Liver (tissue), 9 donors: ENCODE results near the gene PRR15L. TPM values are rescaled to one million over a fixed set of nuclear protein-coding genes. Genes with fewer than 3 reads are reported as not detected.
A peak's percentile ranks its signal among the peaks of the same experiment; 100 is the strongest.

Experiments used
- DNase-seq: peaks from one replicate; pipeline ENCODE4 v3.0.0-alpha.2; 2017; ENCODE audit warnings: low spot score
- H3K27ac ChIP-seq, 2 donors: one replicate each; pipeline ENCODE4 v1.7.0; 2013; ENCODE audit warnings: inconsistent platforms in 2 of 2, low read length in 2 of 2, control low read depth in 1 of 2, low read depth in 1 of 2, mild to moderate bottlenecking in 1 of 2
- H3K27me3 ChIP-seq, 4 donors: one replicate each; pipeline versions ENCODE4 v1.6.1 to v1.7.0; 2013; ENCODE audit warnings: low read length in 3 of 4, inconsistent platforms in 1 of 4, mild to moderate bottlenecking in 1 of 4, moderate library complexity in 1 of 4; ENCODE audit not compliant: control insufficient read depth in 4 of 4, insufficient read depth in 4 of 4
- H3K36me3 ChIP-seq, 4 donors: one replicate each; pipeline versions ENCODE4 v1.6.1 to v1.7.0; 2013; ENCODE audit warnings: low read length in 3 of 4, mild to moderate bottlenecking in 3 of 4, low read depth in 1 of 4, moderate library complexity in 1 of 4; ENCODE audit not compliant: control insufficient read depth in 4 of 4, insufficient read depth in 3 of 4
- H3K4me1 ChIP-seq, 4 donors: one replicate each; pipeline versions ENCODE4 v1.6.1 to v1.7.0; 2013; ENCODE audit warnings: low read length in 3 of 4, mild to moderate bottlenecking in 3 of 4, moderate library complexity in 1 of 4; ENCODE audit not compliant: control insufficient read depth in 4 of 4, insufficient read depth in 4 of 4
- H3K4me3 ChIP-seq, 3 donors: one replicate each; pipeline versions ENCODE4 v1.6.1 to v1.7.0; 2013; ENCODE audit warnings: low read length in 3 of 3, control low read depth in 1 of 3, low read depth in 1 of 3, mild to moderate bottlenecking in 1 of 3
- H3K9ac ChIP-seq, 2 donors: one replicate each; pipeline ENCODE4 v1.7.0; 2013; ENCODE audit warnings: low read length in 2 of 2, mild to moderate bottlenecking in 2 of 2, moderate library complexity in 2 of 2, control low read depth in 1 of 2, low read depth in 1 of 2
- H3K9me3 ChIP-seq, 4 donors: one replicate each; pipeline versions ENCODE4 v1.6.1 to v1.7.0; 2013; ENCODE audit warnings: low read length in 3 of 4; ENCODE audit not compliant: control insufficient read depth in 4 of 4
- EGR1 ChIP-seq, 2 donors: IDR thresholded peaks; 2 replicates each; pipeline ENCODE4 v1.6.1; 2016 to 2018; ENCODE audit warnings: antibody characterized with exemption in 2 of 2, low read depth in 2 of 2
- FOXA1 ChIP-seq: IDR thresholded peaks from 2 replicates; pipeline ENCODE4 v1.6.1; 2016; ENCODE audit warnings: antibody characterized with exemption
- FOXA2 ChIP-seq: IDR thresholded peaks from 2 replicates; pipeline ENCODE4 v1.6.1; 2016; ENCODE audit warnings: antibody characterized with exemption
- GABPA ChIP-seq, 2 donors: IDR thresholded peaks in 1 of 2; conservative IDR thresholded peaks in 1 of 2; 2 replicates each; pipeline ENCODE4 v1.6.1; 2016; ENCODE audit warnings: antibody characterized with exemption in 2 of 2, mild to moderate bottlenecking in 1 of 2, moderate library complexity in 1 of 2
- HNF4A ChIP-seq, 2 donors: conservative IDR thresholded peaks; 2 replicates each; pipeline ENCODE4 v1.6.1; 2016; ENCODE audit warnings: antibody characterized with exemption in 2 of 2, mild to moderate bottlenecking in 2 of 2
- HNF4G ChIP-seq: IDR thresholded peaks from 2 replicates; pipeline ENCODE4 v1.6.1; 2016; ENCODE audit warnings: antibody characterized with exemption
- NR2F2 ChIP-seq: IDR thresholded peaks from 2 replicates; pipeline ENCODE4 v1.6.1; 2016; ENCODE audit warnings: antibody characterized with exemption
- RAD21 ChIP-seq, 2 donors: IDR thresholded peaks; 2 replicates each; pipeline ENCODE4 v1.6.1; 2016; ENCODE audit warnings: antibody characterized with exemption in 2 of 2, mild to moderate bottlenecking in 2 of 2
- RXRA ChIP-seq, 2 donors: IDR thresholded peaks; 2 replicates each; pipeline ENCODE4 v1.6.1; 2017 to 2018; ENCODE audit warnings: antibody characterized with exemption in 2 of 2, mild to moderate bottlenecking in 1 of 2
- SP1 ChIP-seq: IDR thresholded peaks from 2 replicates; pipeline ENCODE4 v1.6.1; 2018; ENCODE audit warnings: antibody characterized with exemption, mild to moderate bottlenecking
- YY1 ChIP-seq: IDR thresholded peaks from 2 replicates; pipeline ENCODE4 v1.6.1; 2016; ENCODE audit warnings: antibody characterized with exemption, mild to moderate bottlenecking
- WGBS: extraction: QIAGEN DNeasy Blood & Tissue Kit; methylation state at CpG from one replicate; pipeline ENCODE4 v1.1.7; 2013; 5-methylcytosine and 5-hydroxymethylcytosine counted together
- polyA plus RNA-seq, 2 donors: library from polyadenylated mRNA; stranded (reverse) in 1 of 2; unstranded in 1 of 2; fragments of 200-250 nt in 1 of 2; fragments of >200 nt in 1 of 2; fragmentation: Nextera tagmentation in 1 of 2; extraction: Ambion mirVana in 1 of 2; gene quantifications; one replicate each; pipeline versions ENCODE4 v1.2.1 to v1.2.3, GENCODE V29; 2013 to 2015
- total RNA-seq, 2 donors: library from RNA; depleted of rRNA; stranded (reverse); fragments of >200 nt; gene quantifications; one replicate each; pipeline ENCODE4 v1.2.3, GENCODE V29; 2014
- TF ChIP-seq, protein P1 (sequence below): fragments of 150-350 bp; IDR thresholded peaks from 2 replicates; pipeline ENCODE4 v1.5.1; 2017; ENCODE audit warnings: improper control_type of control experiment, low read depth, low read length; ENCODE audit not compliant: missing input control
- TF ChIP-seq, protein P2 (sequence below): IDR thresholded peaks from 2 replicates; pipeline ENCODE4 v1.6.1; 2016; ENCODE audit warnings: antibody characterized with exemption
- TF ChIP-seq, protein P3 (sequence below): IDR thresholded peaks from 2 replicates; pipeline ENCODE4 v1.6.1; 2016; ENCODE audit warnings: antibody characterized with exemption
- TF ChIP-seq, protein P4 (sequence below): IDR thresholded peaks from 2 replicates; pipeline ENCODE4 v1.6.1; 2016; ENCODE audit warnings: antibody characterized with exemption
- donor health status: healthy.
- donor health status: healthy.
- donor health status: healthy.
- donor health status: healthy.
- donor health status: healthy.

The PRR15L gene
- total and polyA plus RNA-seq, 4 donors, result 0.83 to 11.0 (median 1.9) TPM

DNA sequence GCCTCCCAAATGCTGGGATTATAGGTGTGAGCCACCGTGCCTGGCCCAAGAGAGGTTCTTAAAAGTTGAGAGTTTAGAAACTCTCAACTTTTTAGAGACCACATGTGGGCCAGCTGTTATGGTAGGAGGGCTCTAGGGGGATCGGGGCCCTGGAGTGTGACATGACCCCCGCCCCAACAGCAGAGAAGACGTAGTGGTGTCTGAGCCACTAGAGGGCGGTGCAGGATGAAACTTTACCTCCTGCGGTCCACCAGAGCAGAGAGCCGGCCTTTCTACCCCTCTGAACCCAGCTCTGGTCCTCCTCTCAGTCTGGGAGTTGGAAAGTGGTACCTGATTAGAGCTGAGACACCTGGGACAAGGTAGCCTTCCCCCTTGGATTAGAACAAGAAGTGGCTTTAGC lies 20.6 kb upstream of the PRR15L start:
- Histone ChIP-seq H3K4me1 (peaks cover 0 to 5% (median 1%) of the 10 kb centered on the region in 4 donors), H3K27ac (no peak overlapping the region), H3K36me3 (peaks cover 9 to 86% (median 68%) of the 10 kb centered on the region in 4 donors), H3K4me3 (no peak overlapping the region), H3K9me3 (no peaks in the 10 kb centered on the region), H3K9ac (no peak overlapping the region), H3K27me3 (no peaks in the 10 kb centered on the region)
- 53% methylated on average over 7 of the region's 7 CpGs for WGBS
- peak; percentile 65 to 75 for TF ChIP-seq RAD21 (IDR thresholded peaks at IDR 0.05)
- TF ChIP-seq EGR1 (IDR thresholded peaks at IDR 0.05; ENCODE audit: low read depth in 2 of 2), result no peak
- TF ChIP-seq GABPA (IDR thresholded peaks at IDR 0.05 in 1 of 2, conservative IDR thresholded peaks at IDR 0.05 in 1 of 2), result no peak
- TF ChIP-seq, protein P1, sequence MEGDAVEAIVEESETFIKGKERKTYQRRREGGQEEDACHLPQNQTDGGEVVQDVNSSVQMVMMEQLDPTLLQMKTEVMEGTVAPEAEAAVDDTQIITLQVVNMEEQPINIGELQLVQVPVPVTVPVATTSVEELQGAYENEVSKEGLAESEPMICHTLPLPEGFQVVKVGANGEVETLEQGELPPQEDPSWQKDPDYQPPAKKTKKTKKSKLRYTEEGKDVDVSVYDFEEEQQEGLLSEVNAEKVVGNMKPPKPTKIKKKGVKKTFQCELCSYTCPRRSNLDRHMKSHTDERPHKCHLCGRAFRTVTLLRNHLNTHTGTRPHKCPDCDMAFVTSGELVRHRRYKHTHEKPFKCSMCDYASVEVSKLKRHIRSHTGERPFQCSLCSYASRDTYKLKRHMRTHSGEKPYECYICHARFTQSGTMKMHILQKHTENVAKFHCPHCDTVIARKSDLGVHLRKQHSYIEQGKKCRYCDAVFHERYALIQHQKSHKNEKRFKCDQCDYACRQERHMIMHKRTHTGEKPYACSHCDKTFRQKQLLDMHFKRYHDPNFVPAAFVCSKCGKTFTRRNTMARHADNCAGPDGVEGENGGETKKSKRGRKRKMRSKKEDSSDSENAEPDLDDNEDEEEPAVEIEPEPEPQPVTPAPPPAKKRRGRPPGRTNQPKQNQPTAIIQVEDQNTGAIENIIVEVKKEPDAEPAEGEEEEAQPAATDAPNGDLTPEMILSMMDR, result peak; percentile 41
- peak; percentile 66 for DNase-seq

DNA sequence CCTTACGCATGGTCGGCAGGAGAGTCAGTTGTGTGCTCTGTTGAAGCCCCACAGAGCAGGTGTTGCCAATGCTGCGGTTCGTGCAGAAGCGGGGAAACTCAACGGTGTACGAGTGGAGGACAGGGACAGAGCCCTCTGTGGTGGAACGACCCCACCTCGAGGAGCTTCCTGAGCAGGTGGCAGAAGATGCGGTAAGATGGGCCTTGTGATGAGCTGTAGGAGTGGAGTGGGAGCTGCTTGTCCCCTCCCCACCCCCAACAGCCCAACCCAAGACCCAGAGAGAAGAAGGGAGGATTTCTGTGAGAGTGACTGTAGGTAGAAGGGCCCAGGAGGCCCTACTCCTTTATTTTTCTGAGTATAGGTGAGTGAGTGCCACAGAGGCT lies 18.1 kb upstream of the PRR15L start:
- Histone ChIP-seq H3K9ac (no peak overlapping the region), H3K36me3 (peaks cover 6 to 65% (median 52%) of the 10 kb centered on the region in 4 donors), H3K4me3 (no peak overlapping the region), H3K9me3 (no peaks in the 10 kb centered on the region), H3K27ac (no peak overlapping the region), H3K4me1 (peaks cover 0 to 13% (median 9%) of the 10 kb centered on the region in 4 donors), H3K27me3 (no peaks in the 10 kb centered on the region)
- no peak for DNase-seq
- 94% methylated on average over 10 of the region's 10 CpGs for WGBS
- no peak for TF ChIP-seq YY1
- TF ChIP-seq, protein P2, sequence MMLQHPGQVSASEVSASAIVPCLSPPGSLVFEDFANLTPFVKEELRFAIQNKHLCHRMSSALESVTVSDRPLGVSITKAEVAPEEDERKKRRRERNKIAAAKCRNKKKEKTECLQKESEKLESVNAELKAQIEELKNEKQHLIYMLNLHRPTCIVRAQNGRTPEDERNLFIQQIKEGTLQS, result no peak
- TF ChIP-seq, protein P3, sequence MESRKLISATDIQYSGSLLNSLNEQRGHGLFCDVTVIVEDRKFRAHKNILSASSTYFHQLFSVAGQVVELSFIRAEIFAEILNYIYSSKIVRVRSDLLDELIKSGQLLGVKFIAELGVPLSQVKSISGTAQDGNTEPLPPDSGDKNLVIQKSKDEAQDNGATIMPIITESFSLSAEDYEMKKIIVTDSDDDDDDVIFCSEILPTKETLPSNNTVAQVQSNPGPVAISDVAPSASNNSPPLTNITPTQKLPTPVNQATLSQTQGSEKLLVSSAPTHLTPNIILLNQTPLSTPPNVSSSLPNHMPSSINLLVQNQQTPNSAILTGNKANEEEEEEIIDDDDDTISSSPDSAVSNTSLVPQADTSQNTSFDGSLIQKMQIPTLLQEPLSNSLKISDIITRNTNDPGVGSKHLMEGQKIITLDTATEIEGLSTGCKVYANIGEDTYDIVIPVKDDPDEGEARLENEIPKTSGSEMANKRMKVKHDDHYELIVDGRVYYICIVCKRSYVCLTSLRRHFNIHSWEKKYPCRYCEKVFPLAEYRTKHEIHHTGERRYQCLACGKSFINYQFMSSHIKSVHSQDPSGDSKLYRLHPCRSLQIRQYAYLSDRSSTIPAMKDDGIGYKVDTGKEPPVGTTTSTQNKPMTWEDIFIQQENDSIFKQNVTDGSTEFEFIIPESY, result no peak
- TF ChIP-seq FOXA1, result no peak
- no peak for TF ChIP-seq SP1
- TF ChIP-seq EGR1 (IDR thresholded peaks at IDR 0.05; ENCODE audit: low read depth in 2 of 2), result no peak
- no peak for TF ChIP-seq HNF4A (conservative IDR thresholded peaks at IDR 0.05)
- no peak for TF ChIP-seq RXRA (IDR thresholded peaks at IDR 0.05)

DNA sequence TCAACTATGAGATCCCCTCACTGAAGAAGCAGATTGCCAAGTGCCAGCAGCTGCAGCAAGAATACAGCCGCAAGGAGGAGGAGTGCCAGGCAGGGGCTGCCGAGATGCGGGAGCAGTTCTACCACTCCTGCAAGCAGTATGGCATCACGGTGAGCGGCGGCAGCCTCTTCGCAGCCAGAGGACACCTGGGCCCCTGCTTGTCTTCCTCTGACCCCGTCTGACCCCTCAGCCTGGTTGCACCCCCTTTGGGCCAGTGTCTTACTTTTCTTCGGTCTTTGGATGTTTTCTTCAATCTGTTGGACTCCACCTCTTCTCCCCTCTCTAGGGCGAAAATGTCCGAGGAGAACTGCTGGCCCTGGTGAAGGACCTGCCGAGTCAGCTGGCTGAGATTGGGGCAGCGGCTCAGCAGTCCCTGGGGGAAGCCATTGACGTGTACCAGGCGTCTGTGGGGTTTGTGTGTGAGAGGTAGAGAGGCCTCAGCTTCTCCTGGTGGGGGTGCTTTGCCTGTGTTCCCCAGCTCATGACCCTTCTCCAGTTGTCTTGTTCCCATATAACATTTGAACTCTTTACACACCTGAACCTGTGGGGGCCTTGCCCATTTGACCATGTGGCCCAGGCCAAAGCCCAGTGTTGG lies 17.6 kb upstream of the PRR15L start:
- 91% methylated on average over 15 of the region's 15 CpGs for WGBS
- Histone ChIP-seq H3K27me3 (no peaks in the 10 kb centered on the region), H3K4me1 (peaks cover 0 to 16% (median 12%) of the 10 kb centered on the region in 4 donors), H3K27ac (no peak overlapping the region), H3K36me3 (peaks cover 6 to 60% (median 47%) of the 10 kb centered on the region in 4 donors), H3K4me3 (no peak overlapping the region), H3K9me3 (no peaks in the 10 kb centered on the region), H3K9ac (no peak overlapping the region)
- no peak for DNase-seq
- TF ChIP-seq HNF4A (conservative IDR thresholded peaks at IDR 0.05) (no peak), EGR1 (IDR thresholded peaks at IDR 0.05; ENCODE audit: low read depth in 2 of 2) (no peak), FOXA2 (no peak), RXRA (IDR thresholded peaks at IDR 0.05) (no peak), SP1 (no peak), YY1 (no peak), NR2F2 (no peak), HNF4G (no peak), GABPA (IDR thresholded peaks at IDR 0.05 in 1 of 2, conservative IDR thresholded peaks at IDR 0.05 in 1 of 2) (no peak), FOXA1 (no peak)
- TF ChIP-seq, protein P1, result no peak
- TF ChIP-seq, protein P4, sequence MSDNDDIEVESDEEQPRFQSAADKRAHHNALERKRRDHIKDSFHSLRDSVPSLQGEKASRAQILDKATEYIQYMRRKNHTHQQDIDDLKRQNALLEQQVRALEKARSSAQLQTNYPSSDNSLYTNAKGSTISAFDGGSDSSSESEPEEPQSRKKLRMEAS, result no peak
- TF ChIP-seq, protein P2, result no peak
